Breast epithelium (tissue), 3 donors: Measurements from ENCODE around the gene ELAC1. TPM values are rescaled to one million over a fixed set of nuclear protein-coding genes. Genes with fewer than 3 reads are reported as not detected.

Experiments
- total RNA-seq, 3 donors: library from RNA; depleted of rRNA; stranded (reverse); fragments of >200 nt; gene quantifications; one replicate each; pipeline ENCODE4 v1.1.0, GENCODE V29; 2016

The ELAC1 gene
- total RNA-seq, 3 donors from 2014 or later = 4.8 to 6.9 (median 5.8) TPM

Other genes starting within 250 kb of the ELAC1 start
- gene MRO, start 148.0 kb upstream of the ELAC1 start, total RNA-seq = 1 to 10 TPM in 1 of 3 donors, under 1 TPM in 2; 0.59 to 3.0 (median 0.66) TPM
- gene ME2, start 88.9 kb upstream of the ELAC1 start, total RNA-seq = 10 to 100 TPM; 33.4 to 37.8 (median 37.3) TPM
- gene SMAD4, start 62.2 kb downstream of the ELAC1 start, total RNA-seq = 100 to 1,000 TPM in 2 of 3 donors, 10 to 100 TPM in 1; 96.2 to 155 (median 102) TPM
- 10 to 100 TPM; 22.4 to 42.0 (median 29.2) TPM for gene MEX3C, start 229.6 kb downstream of the ELAC1 start, total RNA-seq